OCI-LY3 (cell line): ENCODE measurements around the gene CNDP2.

Source experiments
- H2AFZ ChIP-seq: fragments of 200-600, 300-600 bp; shearing (Covaris generic); 2 replicates; pipeline ENCODE4 v1.6.0; 2014; ENCODE audit warnings: antibody characterized with exemption, low read depth, low read length
- H3K27ac ChIP-seq: fragments of 200-600, 300-600 bp; sonication (generic); 2 replicates; pipeline ENCODE4 v1.5.1; 2014; ENCODE audit warnings: mild to moderate bottlenecking, low read length, moderate library complexity, mixed read lengths
- H3K27me3 ChIP-seq: fragments of 200-600, 300-600 bp; sonication (generic); 2 replicates; pipeline ENCODE4 v1.6.1; 2014; ENCODE audit warnings: low read depth, low read length, mixed read lengths
- H3K36me3 ChIP-seq: fragments of 200-600, 300-600 bp; sonication (generic); replicated peaks from 2 replicates; pipeline ENCODE3; 2014; ENCODE audit warnings: low read depth, low read length, mixed read lengths
- H3K4me1 ChIP-seq: fragments of 300-600, 200-600 bp; sonication (generic); 2 replicates; pipeline ENCODE4 v1.6.1; 2014; ENCODE audit warnings: low read length, mixed read lengths
- H3K4me2 ChIP-seq: fragments of 200-600, 300-600 bp; sonication (generic); 2 replicates; pipeline ENCODE4 v1.6.1; 2014; ENCODE audit warnings: low read length, mixed read lengths
- H3K4me3 ChIP-seq: fragments of 300-600, 200-600 bp; sonication (generic); 2 replicates; pipeline ENCODE4 v1.5.1; 2014; ENCODE audit warnings: antibody characterized with exemption, mild to moderate bottlenecking, low read length, moderate library complexity
- H3K79me2 ChIP-seq: fragments of 300-600, 200-600 bp; shearing (Covaris generic); 2 replicates; pipeline ENCODE4 v1.6.1; 2014; ENCODE audit warnings: mild to moderate bottlenecking, low read length, mixed read lengths
- H3K9ac ChIP-seq: fragments of 300-600, 200-600 bp; shearing (Covaris generic); 2 replicates; pipeline ENCODE4 v1.6.0; 2014; ENCODE audit warnings: mild to moderate bottlenecking, low read length, moderate library complexity
- H3K9me3 ChIP-seq: fragments of 200-600, 300-600 bp; shearing (Covaris generic); 2 replicates; pipeline ENCODE4 v1.6.1; 2014; ENCODE audit warnings: low read length, mixed read lengths; ENCODE audit not compliant: insufficient read depth
- H4K20me1 ChIP-seq: fragments of 200-600, 300-600 bp; sonication (generic); 2 replicates; pipeline ENCODE4 v1.6.1; 2016; ENCODE audit warnings: low read length, mixed read lengths; ENCODE audit not compliant: insufficient read depth
- EZH2phosphoT487 ChIP-seq: fragments of 200-600 bp; shearing (Covaris generic); IDR thresholded peaks from 2 replicates; pipeline ENCODE4 v1.6.1; 2018; ENCODE audit warnings: antibody characterized with exemption, mixed run types, low read depth
- TF ChIP-seq, protein P1 (sequence below): fragments of 200-600, 300-600 bp; sonication (generic); IDR thresholded peaks from 2 replicates; pipeline ENCODE4 v1.5.1; 2014; ENCODE audit warnings: antibody characterized with exemption, low read length, low read depth

The CNDP2 gene

GRCh38 chr18:74525741-74526140 is 29.6 kb downstream of the CNDP2 start:
- Histone ChIP-seq H4K20me1 (no peaks in the 10 kb centered on the region), H3K27me3 (no peaks in the 10 kb centered on the region), H3K27ac (no peak overlapping the region), H3K4me3 (no peak overlapping the region), H3K9me3 (no peaks in the 10 kb centered on the region), H2AFZ (no peak overlapping the region), H3K79me2 (no peaks in the 10 kb centered on the region), H3K36me3 (peaks cover 28% of the 10 kb centered on the region), H3K4me2 (no peak overlapping the region), H3K4me1 (no peaks in the 10 kb centered on the region), H3K9ac (no peak overlapping the region)
- TF ChIP-seq, protein P1, sequence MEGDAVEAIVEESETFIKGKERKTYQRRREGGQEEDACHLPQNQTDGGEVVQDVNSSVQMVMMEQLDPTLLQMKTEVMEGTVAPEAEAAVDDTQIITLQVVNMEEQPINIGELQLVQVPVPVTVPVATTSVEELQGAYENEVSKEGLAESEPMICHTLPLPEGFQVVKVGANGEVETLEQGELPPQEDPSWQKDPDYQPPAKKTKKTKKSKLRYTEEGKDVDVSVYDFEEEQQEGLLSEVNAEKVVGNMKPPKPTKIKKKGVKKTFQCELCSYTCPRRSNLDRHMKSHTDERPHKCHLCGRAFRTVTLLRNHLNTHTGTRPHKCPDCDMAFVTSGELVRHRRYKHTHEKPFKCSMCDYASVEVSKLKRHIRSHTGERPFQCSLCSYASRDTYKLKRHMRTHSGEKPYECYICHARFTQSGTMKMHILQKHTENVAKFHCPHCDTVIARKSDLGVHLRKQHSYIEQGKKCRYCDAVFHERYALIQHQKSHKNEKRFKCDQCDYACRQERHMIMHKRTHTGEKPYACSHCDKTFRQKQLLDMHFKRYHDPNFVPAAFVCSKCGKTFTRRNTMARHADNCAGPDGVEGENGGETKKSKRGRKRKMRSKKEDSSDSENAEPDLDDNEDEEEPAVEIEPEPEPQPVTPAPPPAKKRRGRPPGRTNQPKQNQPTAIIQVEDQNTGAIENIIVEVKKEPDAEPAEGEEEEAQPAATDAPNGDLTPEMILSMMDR = no peak
- TF ChIP-seq EZH2phosphoT487 = no peak

DNA sequence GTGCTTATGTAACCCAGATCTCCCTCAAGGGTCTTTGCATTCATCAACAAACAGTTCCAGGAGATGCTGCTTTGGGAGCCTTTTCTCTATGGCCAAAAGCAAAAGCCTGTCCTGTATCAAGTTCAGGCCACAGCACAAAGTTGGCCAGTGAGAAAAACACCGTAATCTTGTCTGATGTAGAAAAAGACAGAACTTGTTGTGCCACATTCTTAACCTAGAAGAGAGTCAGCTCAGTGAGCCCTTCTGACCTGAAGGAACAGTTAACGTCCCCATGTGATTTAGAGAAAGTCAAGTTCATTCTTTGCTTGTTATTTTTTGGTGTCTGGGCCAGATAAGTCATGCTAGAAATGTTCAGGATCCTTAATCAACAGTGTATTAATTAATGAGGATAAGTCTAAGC is 30.3 kb downstream of the CNDP2 start:
- no peak overlapping the region for H3K9ac ChIP-seq
- H3K27ac ChIP-seq = no peak overlapping the region
- no peak overlapping the region for H3K4me3 ChIP-seq
- TF ChIP-seq, protein P1 = no peak
- TF ChIP-seq EZH2phosphoT487 = no peak
- H3K36me3 ChIP-seq = peaks cover 21% of the 10 kb centered on the region
- H3K27me3 ChIP-seq = 0 out of 2 replicates have a peak, but pooled peaks cover 1% of the 10 kb centered on the region
- no peaks in the 10 kb centered on the region for H3K79me2 ChIP-seq
- no peaks in the 10 kb centered on the region for H4K20me1 ChIP-seq
- no peaks in the 10 kb centered on the region for H3K4me1 ChIP-seq
- no peak overlapping the region for H2AFZ ChIP-seq
- no peak overlapping the region for H3K4me2 ChIP-seq
- H3K9me3 ChIP-seq = no peaks in the 10 kb centered on the region

DNA sequence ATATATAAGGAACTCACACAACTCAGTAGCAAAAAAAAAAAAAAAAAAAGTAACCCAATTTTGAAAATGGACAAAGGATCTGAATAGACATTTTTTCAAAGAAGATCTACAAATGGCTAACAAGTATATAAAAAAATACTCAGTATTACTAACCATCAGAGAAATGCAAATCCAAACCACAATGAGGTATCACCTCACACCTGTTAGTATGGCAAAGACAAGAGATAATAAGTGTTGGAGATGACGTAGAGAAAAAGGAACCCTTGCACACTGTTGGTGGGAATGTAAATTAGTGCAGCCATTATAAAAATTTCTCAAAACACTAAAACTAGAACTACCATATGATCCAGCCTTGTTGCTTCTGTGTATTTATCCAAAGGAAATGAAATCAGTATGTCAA is 32.3 kb downstream of the CNDP2 start:
- H3K36me3 ChIP-seq = peaks cover 3% of the 10 kb centered on the region
- H3K9me3 ChIP-seq = no peaks in the 10 kb centered on the region
- no peak overlapping the region for H3K4me2 ChIP-seq
- H3K27ac ChIP-seq = no peak overlapping the region
- H3K4me3 ChIP-seq = no peak overlapping the region
- no peaks in the 10 kb centered on the region for H3K4me1 ChIP-seq
- 0 out of 2 replicates have a peak, but pooled peaks cover 5% of the 10 kb centered on the region for H3K27me3 ChIP-seq
- no peak for TF ChIP-seq EZH2phosphoT487
- TF ChIP-seq, protein P1 = no peak
- H2AFZ ChIP-seq = no peak overlapping the region
- H4K20me1 ChIP-seq = no peaks in the 10 kb centered on the region
- no peak overlapping the region for H3K9ac ChIP-seq
- no peaks in the 10 kb centered on the region for H3K79me2 ChIP-seq

GRCh38 chr18:74528913-74529312 is 32.8 kb downstream of the CNDP2 start:
- no peaks in the 10 kb centered on the region for H4K20me1 ChIP-seq
- no peak overlapping the region for H3K4me3 ChIP-seq
- H3K4me1 ChIP-seq = no peaks in the 10 kb centered on the region
- H3K36me3 ChIP-seq = peaks cover 3% of the 10 kb centered on the region
- 0 out of 2 replicates have a peak, but pooled peaks cover 5% of the 10 kb centered on the region for H3K27me3 ChIP-seq
- H3K79me2 ChIP-seq = no peaks in the 10 kb centered on the region
- H3K27ac ChIP-seq = no peak overlapping the region
- H3K9me3 ChIP-seq = no peaks in the 10 kb centered on the region
- H3K4me2 ChIP-seq = no peak overlapping the region
- H2AFZ ChIP-seq = no peak overlapping the region
- TF ChIP-seq, protein P1 = no peak
- TF ChIP-seq EZH2phosphoT487 = no peak
- no peak overlapping the region for H3K9ac ChIP-seq
